ENCODE data around the gene TBCD. TPM values are rescaled to one million over a fixed set of nuclear protein-coding genes. Genes with fewer than 3 reads are reported as not detected.
A peak's percentile ranks its signal among the peaks of the same experiment; 100 is the strongest.
"Not testable (repeated sequence)": the region's sequence is repeated elsewhere in the genome, so short reads cannot be mapped to it uniquely, and the experiment has no call there.

Gene TBCD
- total RNA-seq, 1 experiment from 2014 or later, result 173 TPM

GRCh38 chr17:82775001-82775823, 23.3 kb downstream of the TBCD start:
- CTCF ChIA-PET, result interaction anchor here (0.9 kb wide), 1 partner anchor 106 kb away, joined by 4 read pairs; no protein-coding TSS in a partner anchor
- Mint-ChIP-seq H3K9me3 (no peaks in the 10 kb centered on the region), H3K36me3 (peaks cover 50% of the 10 kb centered on the region), H3K4me3 (no peak overlapping the region), H3K27me3 (ENCODE audit: low read depth) (no peaks in the 10 kb centered on the region), H3K4me1 (0 out of 2 replicates have a peak, but pooled peaks cover 2% of the 10 kb centered on the region), H3K27ac (no peak overlapping the region)
- ATAC-seq, result peak; percentile 97
- peak; percentile 90 for DNase-seq (ENCODE audit: low spot score)
- 0 out of 2 replicates have a peak, but pooled peaks have one; percentile 35 for TF ChIP-seq HMGXB4 (CRISPR knock-in tag; IDR thresholded peaks at IDR 0.05)
- TF ChIP-seq ZBTB43 (CRISPR knock-in tag; IDR thresholded peaks at IDR 0.05), result peak; percentile 39; the same call in 1 of the 2 replicates
- TF ChIP-seq, protein P1, sequence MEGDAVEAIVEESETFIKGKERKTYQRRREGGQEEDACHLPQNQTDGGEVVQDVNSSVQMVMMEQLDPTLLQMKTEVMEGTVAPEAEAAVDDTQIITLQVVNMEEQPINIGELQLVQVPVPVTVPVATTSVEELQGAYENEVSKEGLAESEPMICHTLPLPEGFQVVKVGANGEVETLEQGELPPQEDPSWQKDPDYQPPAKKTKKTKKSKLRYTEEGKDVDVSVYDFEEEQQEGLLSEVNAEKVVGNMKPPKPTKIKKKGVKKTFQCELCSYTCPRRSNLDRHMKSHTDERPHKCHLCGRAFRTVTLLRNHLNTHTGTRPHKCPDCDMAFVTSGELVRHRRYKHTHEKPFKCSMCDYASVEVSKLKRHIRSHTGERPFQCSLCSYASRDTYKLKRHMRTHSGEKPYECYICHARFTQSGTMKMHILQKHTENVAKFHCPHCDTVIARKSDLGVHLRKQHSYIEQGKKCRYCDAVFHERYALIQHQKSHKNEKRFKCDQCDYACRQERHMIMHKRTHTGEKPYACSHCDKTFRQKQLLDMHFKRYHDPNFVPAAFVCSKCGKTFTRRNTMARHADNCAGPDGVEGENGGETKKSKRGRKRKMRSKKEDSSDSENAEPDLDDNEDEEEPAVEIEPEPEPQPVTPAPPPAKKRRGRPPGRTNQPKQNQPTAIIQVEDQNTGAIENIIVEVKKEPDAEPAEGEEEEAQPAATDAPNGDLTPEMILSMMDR (IDR thresholded peaks at IDR 0.05), result peak; percentile 82
- TF ChIP-seq MXD4 (CRISPR knock-in tag; IDR thresholded peaks at IDR 0.05; ENCODE audit: borderline replicate concordance), result no peak
- POLR2A ChIA-PET, result no interaction called here

- Mint-ChIP-seq H3K9me3 (no peaks in the 10 kb centered on the region), H3K4me3 (no peak overlapping the region), H3K36me3 (peaks cover 46% of the 10 kb centered on the region), H3K4me1 (0 out of 2 replicates have a peak, but pooled peaks cover 2% of the 10 kb centered on the region), H3K27ac (no peak overlapping the region), H3K27me3 (ENCODE audit: low read depth) (no peaks in the 10 kb centered on the region)
- ATAC-seq, result no peak
- DNase-seq (ENCODE audit: low spot score), result no peak
- TF ChIP-seq ZBTB21 (CRISPR knock-in tag; IDR thresholded peaks at IDR 0.05; ENCODE audit: borderline replicate concordance) (no peak), ZNF416 (CRISPR knock-in tag; IDR thresholded peaks at IDR 0.05) (no peak)
- TF ChIP-seq, protein P1 (IDR thresholded peaks at IDR 0.05), result no peak
- ChIA-PET POLR2A (no interaction called here), CTCF (interaction anchor here (1.9 kb wide), 1 partner anchor 108 kb away, joined by 7 read pairs; no protein-coding TSS in a partner anchor)
Observed at GRCh38 chr17:82776454-82776853, 24.6 kb downstream of the TBCD start.

GRCh38 chr17:82777778-82778375, 26.0 kb downstream of the TBCD start:
- H3K9me3 Mint-ChIP-seq; H3K4me1 Mint-ChIP-seq; POLR2A ChIA-PET; H3K4me3 Mint-ChIP-seq; H3K27me3 Mint-ChIP-seq (ENCODE audit: low read depth); ATAC-seq; H3K27ac Mint-ChIP-seq: not testable (repeated sequence)
- CTCF ChIA-PET, result interaction anchor here (0.7 to 1.9 kb wide), 3 partner anchors 61 to 115 kb away, joined by 3 to 7 read pairs (median 4); partner anchors contain the start of gene FN3KRP
- peaks cover 44% of the 10 kb centered on the region for H3K36me3 Mint-ChIP-seq
- DNase-seq (ENCODE audit: low spot score), result peak; percentile 42

DNA sequence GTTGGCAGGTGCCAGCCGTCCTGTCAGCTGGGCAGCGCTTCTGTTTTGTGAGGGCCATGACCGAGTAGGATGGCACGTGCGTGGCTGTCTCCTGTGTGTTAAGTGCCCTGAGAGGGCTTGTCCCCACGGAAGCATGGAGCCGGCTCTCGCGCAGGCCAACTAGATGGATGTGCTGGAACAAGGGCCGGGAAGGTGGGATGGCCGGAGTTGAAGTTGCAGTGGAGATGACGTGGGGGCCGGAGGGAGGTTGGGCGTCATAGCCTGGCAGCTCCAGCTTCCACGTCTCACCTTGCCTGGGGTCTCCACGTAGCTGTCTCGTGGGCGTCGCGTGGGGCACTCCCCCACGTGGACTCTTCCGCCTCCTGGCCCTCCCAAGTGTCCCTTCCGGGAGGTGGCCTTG, 27.7 kb downstream of the TBCD start:
- POLR2A ChIA-PET, result no interaction called here
- DNase-seq (ENCODE audit: low spot score) (no peak), ATAC-seq (no peak)
- Mint-ChIP-seq H3K4me1 (peaks cover 7% of the 10 kb centered on the region), H3K4me3 (no peak overlapping the region), H3K27me3 (ENCODE audit: low read depth) (no peaks in the 10 kb centered on the region), H3K36me3 (peaks cover 48% of the 10 kb centered on the region), H3K9me3 (no peaks in the 10 kb centered on the region), H3K27ac (no peak overlapping the region)
- TF ChIP-seq MAX (CRISPR knock-in tag; IDR thresholded peaks at IDR 0.05) (no peak), ZNF671 (CRISPR knock-in tag; IDR thresholded peaks at IDR 0.05) (no peak), ATF6 (CRISPR knock-in tag; IDR thresholded peaks at IDR 0.05) (no peak), E2F5 (CRISPR knock-in tag; IDR thresholded peaks at IDR 0.05) (no peak), CBFB (CRISPR knock-in tag; IDR thresholded peaks at IDR 0.05; ENCODE audit: low read depth) (no peak), FOXP4 (CRISPR knock-in tag; IDR thresholded peaks at IDR 0.05) (no peak)
- CTCF ChIA-PET, result interaction anchor here (2.0 kb wide), 1 partner anchor 111 kb away, joined by 7 read pairs; no protein-coding TSS in a partner anchor
